T-helper 17 cell (primary cell): Measurements from ENCODE around the gene GPR78. TPM values are rescaled to one million over a fixed set of nuclear protein-coding genes. Genes with fewer than 3 reads are reported as not detected.

Experiments used
- ATAC-seq: fragments of 150-1000 bp; cut with Tn5 transposase; 2 replicates; pipeline ENCODE4 v1.10.0; 2021; ENCODE audit warnings: mild to moderate bottlenecking, moderate library complexity
- DNase-seq, 3 donors: peaks; one replicate each; pipeline versions ENCODE4 v3.0.0 to v3.0.0-alpha.2; 2020 to 2021
- H3K9me3 ChIP-seq: one replicate; pipeline ENCODE4 v1.7.0; 2013; ENCODE audit warnings: low read length, mild to moderate bottlenecking; ENCODE audit not compliant: control insufficient read depth, poor library complexity, severe bottlenecking
- H3K27ac Mint-ChIP-seq: one replicate; pipeline ENCODE4 v1.8.0; 2022; ENCODE audit warnings: mild to moderate bottlenecking, moderate library complexity, mixed read lengths
- H3K27me3 Mint-ChIP-seq: one replicate; pipeline ENCODE4 v1.8.0; 2022; ENCODE audit warnings: mixed read lengths
- H3K36me3 Mint-ChIP-seq: one replicate; pipeline ENCODE4 v1.8.0; 2022; ENCODE audit warnings: low read depth, mixed read lengths
- H3K4me1 Mint-ChIP-seq: one replicate; pipeline ENCODE4 v1.8.0; 2022; ENCODE audit warnings: mild to moderate bottlenecking, mixed read lengths
- H3K4me3 Mint-ChIP-seq: one replicate; pipeline ENCODE4 v1.8.0; 2022; ENCODE audit warnings: mild to moderate bottlenecking, moderate library complexity, mixed read lengths
- total RNA-seq, 4 donors: library from RNA in 2 of 4; stranded (reverse) in 2 of 4; gene quantifications; one replicate each; pipeline ENCODE4 v1.2.3 and lab custom pipeline; 2022 to 2026

GPR78 gene
- total RNA-seq, 2 donors from 2014 or later, result not detected

DNA sequence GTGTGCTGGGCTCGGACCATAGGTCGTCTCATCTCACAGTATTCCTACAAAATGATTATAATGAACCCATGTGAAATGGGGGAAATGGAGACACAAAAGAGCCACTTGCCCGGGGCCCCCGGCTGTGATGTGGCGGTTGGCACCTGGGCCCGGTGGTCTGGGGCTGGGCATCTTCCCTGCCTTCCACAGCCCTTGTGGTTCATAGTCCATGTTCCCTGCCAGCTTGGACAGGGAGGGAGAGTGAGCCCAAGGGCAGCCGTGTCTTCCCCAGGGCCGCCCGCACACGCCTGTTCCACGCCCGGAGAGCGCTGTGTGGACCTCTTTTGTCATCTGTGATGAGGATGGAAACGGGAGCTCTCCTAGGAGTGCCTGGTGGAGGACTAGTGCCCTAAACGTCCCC, 17.6 kb downstream of the GPR78 start:
- DNase-seq, result no peak
- Mint-ChIP-seq H3K27me3 (peaks cover 57% of the 10 kb centered on the region), H3K4me3 (no peak overlapping the region), H3K27ac (no peak overlapping the region), H3K36me3 (no peaks in the 10 kb centered on the region), H3K4me1 (no peaks in the 10 kb centered on the region)
- no peak for ATAC-seq
- H3K9me3 ChIP-seq, result no peaks in the 10 kb centered on the region

DNA sequence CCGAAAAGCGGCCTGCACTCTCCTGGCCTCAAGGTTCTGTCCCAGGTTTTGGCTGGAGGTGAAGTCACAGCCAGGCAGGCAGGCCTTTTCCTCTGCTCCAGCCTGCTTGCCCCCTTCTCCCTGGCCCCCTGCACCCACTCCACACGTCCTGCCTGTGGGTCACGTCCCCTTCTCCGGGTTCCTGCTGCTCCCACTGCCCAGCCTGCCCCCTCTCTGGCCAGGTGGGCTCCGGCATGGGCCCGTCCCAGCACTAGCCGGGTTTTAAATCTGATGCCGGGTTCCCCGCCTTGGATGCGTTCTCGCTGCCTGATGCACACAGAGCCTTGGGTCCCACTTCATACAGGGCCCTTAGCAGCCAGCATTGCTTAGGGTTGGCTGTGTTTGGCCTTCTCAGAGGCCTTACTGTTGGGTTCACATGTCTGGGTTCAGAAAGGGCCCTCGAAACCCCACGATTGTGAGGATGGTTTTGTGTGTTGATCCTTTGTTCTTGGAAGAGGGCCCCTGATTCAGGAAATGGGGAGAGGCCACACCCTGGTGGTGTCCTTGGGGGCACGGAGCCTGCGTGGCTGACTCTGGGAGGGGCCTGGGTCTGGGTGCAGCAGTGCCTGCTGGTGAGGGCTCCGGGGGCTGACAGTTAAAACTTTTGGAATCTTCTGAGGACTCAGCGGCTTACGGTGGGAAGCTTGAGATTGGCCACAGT, 18.3 kb downstream of the GPR78 start:
- Mint-ChIP-seq H3K4me1 (no peaks in the 10 kb centered on the region), H3K36me3 (no peaks in the 10 kb centered on the region), H3K27ac (no peak overlapping the region), H3K4me3 (no peak overlapping the region), H3K27me3 (peaks cover 51% of the 10 kb centered on the region)
- ATAC-seq (no peak), DNase-seq (no peak)
- H3K9me3 ChIP-seq, result no peaks in the 10 kb centered on the region

DNA sequence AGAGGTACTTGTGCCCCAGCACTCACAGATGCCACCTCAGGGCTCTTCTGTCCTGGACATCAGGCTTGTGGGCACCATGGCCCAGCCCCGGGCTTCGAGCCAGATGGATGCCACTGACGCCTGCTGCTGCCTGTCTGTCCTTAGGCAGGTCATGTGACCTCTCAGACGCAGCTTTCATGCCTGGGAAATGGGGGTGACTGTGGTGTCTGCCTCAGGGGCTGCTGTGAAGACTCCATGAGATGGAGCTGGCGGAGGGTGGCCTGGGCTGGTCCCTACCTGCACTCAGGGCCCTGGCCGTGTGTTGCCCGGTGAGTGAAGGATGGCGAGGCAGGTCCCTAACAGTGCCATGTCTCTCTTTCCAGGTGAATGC, 18.9 kb downstream of the GPR78 start:
- H3K4me3 Mint-ChIP-seq, result no peak overlapping the region
- H3K27me3 Mint-ChIP-seq, result peaks cover 46% of the 10 kb centered on the region
- H3K4me1 Mint-ChIP-seq, result no peaks in the 10 kb centered on the region
- DNase-seq (no peak), ATAC-seq (no peak)
- H3K27ac Mint-ChIP-seq, result no peak overlapping the region
- no peaks in the 10 kb centered on the region for H3K36me3 Mint-ChIP-seq
- no peaks in the 10 kb centered on the region for H3K9me3 ChIP-seq

DNA sequence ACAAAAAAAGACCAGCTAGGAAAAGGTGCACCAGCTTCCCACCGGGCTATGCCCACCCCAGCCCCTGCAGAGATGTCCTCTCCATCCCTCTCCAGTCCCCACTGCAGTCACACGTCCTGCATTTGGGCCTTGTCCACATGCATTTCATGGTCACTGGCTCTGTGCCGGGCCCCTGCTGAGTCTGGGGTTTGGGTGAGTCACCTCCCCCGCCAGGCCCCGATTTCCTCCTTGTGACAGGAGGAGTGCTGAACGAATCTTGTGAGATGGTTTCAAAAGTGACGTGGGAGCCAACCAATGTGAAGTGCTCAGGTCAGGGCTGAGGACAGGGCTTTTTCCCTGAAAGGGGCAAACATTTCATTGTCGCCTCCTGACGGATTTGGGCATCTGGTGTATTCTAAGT, 19.5 kb downstream of the GPR78 start:
- Mint-ChIP-seq H3K4me3 (no peak overlapping the region), H3K27ac (no peak overlapping the region), H3K27me3 (peaks cover 40% of the 10 kb centered on the region), H3K36me3 (no peaks in the 10 kb centered on the region), H3K4me1 (no peaks in the 10 kb centered on the region)
- ATAC-seq (no peak), DNase-seq (no peak)
- no peaks in the 10 kb centered on the region for H3K9me3 ChIP-seq

DNA sequence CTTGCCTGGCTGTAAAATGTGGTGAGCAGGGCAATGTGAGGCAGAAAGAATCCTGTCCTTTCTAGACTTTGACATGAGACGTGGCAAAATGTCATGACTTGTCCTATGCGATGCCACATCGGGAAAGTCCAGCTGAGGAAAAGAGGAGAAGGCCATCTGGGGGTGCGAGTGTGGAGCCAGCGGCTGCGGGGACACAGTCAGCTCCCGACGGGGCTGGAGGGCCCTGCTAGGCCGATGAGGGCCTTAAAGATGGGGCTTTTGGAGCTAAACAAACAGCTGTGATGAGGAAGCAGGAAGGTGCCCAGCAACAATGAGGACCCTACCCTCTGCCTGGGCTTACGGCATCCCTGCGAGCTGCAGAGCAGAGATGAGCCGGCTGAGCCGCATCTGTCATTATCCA, 20.1 kb downstream of the GPR78 start:
- Mint-ChIP-seq H3K27me3 (peaks cover 34% of the 10 kb centered on the region), H3K4me1 (no peaks in the 10 kb centered on the region), H3K36me3 (no peaks in the 10 kb centered on the region), H3K4me3 (no peak overlapping the region), H3K27ac (no peak overlapping the region)
- no peak for ATAC-seq
- DNase-seq, result no peak
- no peaks in the 10 kb centered on the region for H3K9me3 ChIP-seq

DNA sequence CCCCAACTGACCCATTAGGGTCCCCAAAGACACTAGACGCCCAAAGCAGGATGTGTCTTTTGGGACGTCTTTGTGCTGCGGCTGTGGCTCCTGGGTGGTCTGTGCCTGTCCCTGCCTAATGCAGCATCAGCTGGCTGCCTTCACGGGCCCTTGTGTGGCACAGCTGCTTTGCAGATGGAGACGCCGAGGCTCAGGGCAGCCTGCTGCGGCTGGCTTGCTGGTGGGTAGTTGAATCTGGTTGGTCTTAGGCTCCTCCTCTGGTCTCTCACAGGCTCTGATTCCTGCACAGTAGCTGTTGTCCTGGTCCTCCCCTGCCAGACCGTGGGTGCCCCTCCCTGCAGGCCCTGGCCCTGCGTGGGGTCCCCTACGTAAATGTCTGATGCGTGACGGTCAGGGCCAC, 20.5 kb downstream of the GPR78 start:
- Mint-ChIP-seq H3K27ac (no peak overlapping the region), H3K36me3 (no peaks in the 10 kb centered on the region), H3K4me3 (no peak overlapping the region), H3K4me1 (no peaks in the 10 kb centered on the region), H3K27me3 (peaks cover 30% of the 10 kb centered on the region)
- ATAC-seq (no peak), DNase-seq (no peak)
- no peaks in the 10 kb centered on the region for H3K9me3 ChIP-seq

DNA sequence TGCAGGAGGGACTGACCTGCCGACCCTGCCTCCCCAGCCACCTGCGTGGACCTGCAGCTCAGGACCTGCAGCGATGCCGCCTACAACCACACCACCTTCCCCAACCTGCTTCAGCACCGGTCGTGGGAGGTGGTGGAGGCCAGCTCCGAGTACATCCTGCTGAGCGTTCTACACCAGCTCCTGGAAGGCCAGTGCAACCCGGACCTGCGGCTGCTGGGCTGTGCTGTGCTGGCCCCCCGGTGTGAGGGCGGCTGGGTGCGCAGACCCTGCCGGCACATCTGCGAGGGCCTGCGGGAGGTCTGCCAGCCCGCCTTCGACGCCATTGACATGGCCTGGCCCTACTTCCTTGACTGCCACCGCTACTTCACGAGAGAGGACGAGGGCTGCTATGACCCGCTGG, 20.9 kb downstream of the GPR78 start:
- H3K4me3 Mint-ChIP-seq, result no peak overlapping the region
- DNase-seq, result no peak
- no peaks in the 10 kb centered on the region for H3K36me3 Mint-ChIP-seq
- no peak for ATAC-seq
- no peaks in the 10 kb centered on the region for H3K9me3 ChIP-seq
- H3K4me1 Mint-ChIP-seq, result no peaks in the 10 kb centered on the region
- H3K27ac Mint-ChIP-seq, result no peak overlapping the region
- H3K27me3 Mint-ChIP-seq, result peaks cover 30% of the 10 kb centered on the region

DNA sequence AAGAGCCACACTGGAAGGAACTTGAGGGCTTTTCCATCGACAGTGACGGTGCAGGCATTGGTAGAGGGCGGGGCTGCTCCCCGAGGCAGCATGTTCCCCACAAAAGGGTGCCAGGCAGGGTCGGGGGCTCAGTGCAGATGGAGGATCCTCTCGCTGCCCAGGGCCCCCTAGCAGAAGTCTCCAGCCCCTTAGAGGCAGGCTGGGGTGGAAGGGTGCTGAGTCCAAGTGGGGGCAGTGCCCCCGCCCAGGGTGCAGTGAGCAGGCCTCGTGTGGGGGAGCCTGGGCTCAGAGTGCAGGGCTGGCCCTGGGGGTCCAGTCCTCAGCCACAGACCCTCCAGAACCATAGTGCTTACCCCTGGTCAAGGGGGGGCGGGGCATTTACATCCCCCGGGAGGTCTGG, 21.4 kb downstream of the GPR78 start:
- Mint-ChIP-seq H3K4me1 (no peaks in the 10 kb centered on the region), H3K27me3 (peaks cover 29% of the 10 kb centered on the region), H3K4me3 (no peak overlapping the region), H3K36me3 (no peaks in the 10 kb centered on the region), H3K27ac (no peak overlapping the region)
- no peaks in the 10 kb centered on the region for H3K9me3 ChIP-seq
- DNase-seq, result no peak
- no peak for ATAC-seq

DNA sequence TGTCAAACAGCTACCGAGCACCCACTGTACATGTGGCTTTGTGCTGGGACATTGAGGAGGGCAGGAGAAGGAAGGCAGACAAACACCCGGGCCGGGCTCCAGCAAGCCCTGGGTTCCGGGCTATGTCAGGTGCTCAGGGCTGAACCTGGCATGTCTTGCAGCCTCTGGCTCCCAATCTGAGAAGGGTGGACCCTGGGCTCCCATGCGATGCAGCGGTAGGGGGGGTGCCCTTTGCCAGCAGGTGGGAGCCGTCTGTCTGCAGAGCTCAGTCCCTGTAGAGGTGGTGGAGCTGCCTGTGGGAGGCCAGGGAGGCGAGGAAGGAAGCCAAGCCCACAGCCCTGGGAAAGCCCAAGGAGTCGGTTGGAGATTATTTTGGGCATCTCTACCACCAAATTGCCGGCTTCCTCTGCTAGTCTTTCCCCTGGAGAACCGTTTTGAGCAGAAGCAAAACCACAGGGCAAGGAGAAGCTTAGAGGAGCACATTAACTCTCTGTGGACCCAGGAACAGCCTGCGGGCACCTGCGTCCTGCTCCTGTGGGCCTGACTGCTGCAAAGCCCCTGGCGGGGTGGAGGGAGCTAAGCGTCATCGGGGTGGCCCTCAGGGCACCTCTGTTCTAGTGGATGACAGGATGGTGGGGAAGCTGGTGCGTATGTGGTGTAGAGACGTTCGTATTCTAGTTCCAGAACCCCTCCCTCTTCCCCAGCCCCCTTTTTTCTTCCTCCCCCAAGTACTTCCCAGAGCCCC, 22.7 kb downstream of the GPR78 start:
- no peak for DNase-seq
- Mint-ChIP-seq H3K4me3 (no peak overlapping the region), H3K36me3 (no peaks in the 10 kb centered on the region), H3K27me3 (peaks cover 19% of the 10 kb centered on the region), H3K27ac (no peak overlapping the region), H3K4me1 (no peaks in the 10 kb centered on the region)
- H3K9me3 ChIP-seq, result no peaks in the 10 kb centered on the region
- ATAC-seq, result no peak

DNA sequence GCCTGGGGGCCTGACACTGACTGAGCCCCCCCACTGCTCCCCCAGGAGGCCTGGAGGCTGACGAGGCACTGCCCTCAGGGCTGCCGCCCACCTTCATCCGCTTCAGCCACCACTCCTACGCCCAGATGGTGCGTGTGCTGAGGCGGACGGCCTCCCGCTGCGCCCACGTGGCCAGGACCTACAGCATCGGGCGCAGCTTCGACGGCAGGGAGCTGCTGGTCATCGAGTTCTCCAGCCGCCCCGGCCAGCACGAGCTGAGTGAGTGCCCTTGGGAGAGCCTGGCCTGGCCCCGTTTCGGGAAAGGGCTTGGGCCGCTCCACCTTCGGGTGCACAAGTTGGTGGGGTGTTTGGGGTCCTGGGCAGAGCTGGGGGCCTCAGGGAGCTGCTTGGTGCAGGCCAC, 23.7 kb downstream of the GPR78 start:
- no peaks in the 10 kb centered on the region for H3K36me3 Mint-ChIP-seq
- peaks cover 14% of the 10 kb centered on the region for H3K27me3 Mint-ChIP-seq
- no peak for DNase-seq
- H3K4me1 Mint-ChIP-seq, result peaks cover 1% of the 10 kb centered on the region
- ATAC-seq, result no peak
- no peak overlapping the region for H3K4me3 Mint-ChIP-seq
- H3K9me3 ChIP-seq, result no peaks in the 10 kb centered on the region
- no peak overlapping the region for H3K27ac Mint-ChIP-seq

DNA sequence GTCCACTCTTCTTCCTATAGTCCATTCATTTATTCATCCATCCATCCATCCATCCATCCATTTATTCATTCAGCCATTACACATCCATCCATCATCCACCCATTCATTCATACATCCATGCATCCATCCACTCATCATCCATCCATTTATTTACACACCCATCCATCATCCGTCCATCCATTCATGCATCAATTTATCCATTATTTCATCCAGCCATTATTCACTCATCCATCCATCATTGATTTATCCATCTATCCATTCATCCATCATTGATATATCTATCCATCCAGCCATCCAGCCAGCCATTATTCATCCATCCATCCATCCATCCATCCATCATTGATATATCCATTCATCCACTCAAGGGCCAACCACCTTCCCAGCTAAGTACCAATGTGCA, 25.1 kb downstream of the GPR78 start:
- H3K9me3 ChIP-seq, result no peaks in the 10 kb centered on the region
- no peaks in the 10 kb centered on the region for H3K36me3 Mint-ChIP-seq
- no peak for ATAC-seq
- peaks cover 4% of the 10 kb centered on the region for H3K4me1 Mint-ChIP-seq
- DNase-seq, result no peak
- H3K4me3 Mint-ChIP-seq, result no peak overlapping the region
- no peak overlapping the region for H3K27ac Mint-ChIP-seq
- peaks cover 10% of the 10 kb centered on the region for H3K27me3 Mint-ChIP-seq

DNA sequence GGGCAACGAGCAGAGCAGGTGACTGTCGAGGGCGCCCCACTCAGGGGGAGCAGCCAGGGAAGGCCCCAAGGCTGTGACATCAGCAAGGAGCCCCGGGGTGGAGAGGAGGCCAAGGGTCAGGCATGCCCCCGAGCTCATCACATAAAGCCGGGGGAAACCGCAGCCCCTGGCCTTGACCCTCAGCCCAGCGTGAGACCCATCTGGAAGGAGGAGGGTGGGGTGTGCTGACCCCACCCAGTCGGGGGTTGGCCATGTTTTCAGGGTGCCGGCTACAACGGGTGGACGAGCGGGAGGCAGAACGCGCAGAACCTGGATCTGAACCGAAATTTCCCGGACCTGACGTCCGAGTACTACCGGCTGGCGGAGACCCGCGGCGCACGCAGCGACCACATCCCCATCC, 26.3 kb downstream of the GPR78 start:
- ATAC-seq (no peak), DNase-seq (no peak)
- peaks cover 10% of the 10 kb centered on the region for H3K27me3 Mint-ChIP-seq
- H3K9me3 ChIP-seq, result no peaks in the 10 kb centered on the region
- no peak overlapping the region for H3K27ac Mint-ChIP-seq
- peaks cover 7% of the 10 kb centered on the region for H3K4me1 Mint-ChIP-seq
- no peak overlapping the region for H3K4me3 Mint-ChIP-seq
- peaks cover 2% of the 10 kb centered on the region for H3K36me3 Mint-ChIP-seq

DNA sequence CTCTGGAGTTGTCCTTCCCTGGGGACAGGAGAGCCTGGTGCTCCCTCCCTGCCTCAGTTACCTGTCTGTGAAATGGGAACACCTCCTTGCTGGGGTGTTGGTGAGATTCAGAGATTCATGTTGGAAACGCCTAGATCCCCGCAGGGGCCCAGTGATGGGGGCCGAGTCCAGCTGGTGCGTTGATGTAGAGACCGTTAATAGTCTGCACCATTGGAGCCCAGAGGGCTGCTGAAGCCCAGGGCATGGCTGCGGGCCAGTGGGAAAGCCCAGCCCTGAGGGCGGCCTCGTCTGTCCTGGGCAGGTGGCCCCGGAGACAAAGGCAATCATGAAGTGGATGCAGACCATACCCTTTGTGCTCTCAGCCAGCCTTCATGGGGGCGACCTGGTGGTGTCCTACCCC, 26.8 kb downstream of the GPR78 start:
- Mint-ChIP-seq H3K4me1 (peaks cover 7% of the 10 kb centered on the region), H3K36me3 (peaks cover 2% of the 10 kb centered on the region), H3K27ac (no peak overlapping the region), H3K4me3 (no peak overlapping the region), H3K27me3 (peaks cover 10% of the 10 kb centered on the region)
- no peak for DNase-seq
- no peaks in the 10 kb centered on the region for H3K9me3 ChIP-seq
- no peak for ATAC-seq
